Measurements from ENCODE around the gene SHC4. TPM values are rescaled to one million over a fixed set of nuclear protein-coding genes. Genes with fewer than 3 reads are reported as not detected.

Gene SHC4
- total and polyA plus RNA-seq, 2 of the 8 experiments (the other 6 are each of a cell fraction or from before 2014, with no cell fraction given) = 0.15 to 0.30 TPM

- no peak for TF ChIP-seq CHD7 (IDR thresholded peaks at IDR 0.05; ENCODE audit: insufficient replicate concordance, low read length)
- TF ChIP-seq EZH2 (IDR thresholded peaks at IDR 0.05; ENCODE audit: low read depth, low read length, severe bottlenecking) = peak; percentile 61
Measured at GRCh38 chr15:48962662-48963523, 826 bp downstream of the SHC4 start (continued).
